ENCODE measurements around the gene NUDT21.

GRCh38 chr16:56468800-56469199 is 17.7 kb upstream of the NUDT21 start:
- TF ChIP-seq, protein P1, sequence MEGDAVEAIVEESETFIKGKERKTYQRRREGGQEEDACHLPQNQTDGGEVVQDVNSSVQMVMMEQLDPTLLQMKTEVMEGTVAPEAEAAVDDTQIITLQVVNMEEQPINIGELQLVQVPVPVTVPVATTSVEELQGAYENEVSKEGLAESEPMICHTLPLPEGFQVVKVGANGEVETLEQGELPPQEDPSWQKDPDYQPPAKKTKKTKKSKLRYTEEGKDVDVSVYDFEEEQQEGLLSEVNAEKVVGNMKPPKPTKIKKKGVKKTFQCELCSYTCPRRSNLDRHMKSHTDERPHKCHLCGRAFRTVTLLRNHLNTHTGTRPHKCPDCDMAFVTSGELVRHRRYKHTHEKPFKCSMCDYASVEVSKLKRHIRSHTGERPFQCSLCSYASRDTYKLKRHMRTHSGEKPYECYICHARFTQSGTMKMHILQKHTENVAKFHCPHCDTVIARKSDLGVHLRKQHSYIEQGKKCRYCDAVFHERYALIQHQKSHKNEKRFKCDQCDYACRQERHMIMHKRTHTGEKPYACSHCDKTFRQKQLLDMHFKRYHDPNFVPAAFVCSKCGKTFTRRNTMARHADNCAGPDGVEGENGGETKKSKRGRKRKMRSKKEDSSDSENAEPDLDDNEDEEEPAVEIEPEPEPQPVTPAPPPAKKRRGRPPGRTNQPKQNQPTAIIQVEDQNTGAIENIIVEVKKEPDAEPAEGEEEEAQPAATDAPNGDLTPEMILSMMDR (IDR thresholded peaks at IDR 0.05 in 4 of 5, conservative IDR thresholded peaks at IDR 0.05 in 1 of 5) = no peak
- no peak for TF ChIP-seq POLR2A (IDR thresholded peaks at IDR 0.05)

All from gastrocnemius medialis (tissue), 4 donors.